IMR-90 (cell line): ENCODE data around the gene EPGN. TPM values are rescaled to one million over a fixed set of nuclear protein-coding genes. Genes with fewer than 3 reads are reported as not detected.

Experiments used
- ATAC-seq: fragments of 200-7000 bp; cut with Tn5 transposase; 2 replicates; pipeline ENCODE4 v1.9.1; 2020; ENCODE audit warnings: low read depth, mild to moderate bottlenecking, moderate library complexity
- BruUV-seq: library from RNA; stranded (reverse); fragments of 400-500 nt; replicated peaks from 2 replicates; lab custom pipeline; 2021; lab: Mats Ljungman, UMichigan
- CTCF ChIA-PET: fragments of 300-600 bp; formaldehyde crosslinking; extraction: SDS; loops from one replicate; lab custom pipeline; 2021; ENCODE audit warnings: antibody characterized with exemption; lab: Yijun Ruan, JAX
- POLR2A ChIA-PET: fragments of 300-600 bp; sonication (Branson Sonifier 250); formaldehyde crosslinking; loops from one replicate; lab custom pipeline; 2022; ENCODE audit warnings: antibody characterized with exemption; ENCODE audit not compliant: unreplicated experiment; lab: Charles Lee
- DNase-seq: peaks from one replicate; pipeline ENCODE4 v3.0.0; 2013
- H2AFZ ChIP-seq: replicated peaks from 2 replicates; pipeline ENCODE3; 2013; ENCODE audit warnings: low read length, mild to moderate bottlenecking; ENCODE audit not compliant: poor library complexity
- H2AK5ac ChIP-seq: 2 replicates; pipeline ENCODE4 v1.6.1; 2013; ENCODE audit warnings: low read depth, low read length, inconsistent platforms
- H2AK9ac ChIP-seq: replicated peaks from 2 replicates; pipeline ENCODE3; 2013; ENCODE audit warnings: mild to moderate bottlenecking, low read depth, low read length, moderate library complexity; ENCODE audit not compliant: poor library complexity
- H2BK120ac ChIP-seq: 2 replicates; pipeline ENCODE4 v1.6.1; 2013; ENCODE audit warnings: low read depth, low read length, inconsistent platforms
- H2BK15ac ChIP-seq: 3 replicates; pipeline ENCODE4 v1.6.1; 2013; ENCODE audit warnings: low read depth, low read length, inconsistent platforms
- H2BK20ac ChIP-seq: 2 replicates; pipeline ENCODE4 v1.6.1; 2013; ENCODE audit warnings: low read depth, mild to moderate bottlenecking, inconsistent platforms, low read length, moderate library complexity
- H2BK5ac ChIP-seq: 2 replicates; pipeline ENCODE4 v1.6.1; 2013; ENCODE audit warnings: mild to moderate bottlenecking, low read depth, low read length, inconsistent platforms; ENCODE audit not compliant: poor library complexity, severe bottlenecking
- H3K14ac ChIP-seq: replicated peaks from 2 replicates; pipeline ENCODE4 v1.6.1; 2013; ENCODE audit warnings: low read depth, low read length, inconsistent platforms
- H3K18ac ChIP-seq: 2 replicates; pipeline ENCODE4 v1.6.1; 2013; ENCODE audit warnings: low read depth, low read length, control low read depth
- H3K23ac ChIP-seq: 2 replicates; pipeline ENCODE4 v1.6.1; 2013; ENCODE audit warnings: low read depth, low read length, inconsistent platforms
- H3K27ac ChIP-seq: 2 replicates; pipeline ENCODE4 v1.5.1; 2013; ENCODE audit warnings: mild to moderate bottlenecking, control low read depth, low read length; ENCODE audit not compliant: insufficient read depth
- H3K27me3 ChIP-seq: 2 replicates; pipeline ENCODE4 v1.6.1; 2013; ENCODE audit warnings: low read length; ENCODE audit not compliant: control insufficient read depth, insufficient read depth
- H3K36me3 ChIP-seq: 2 replicates; pipeline ENCODE4 v1.6.1; 2013; ENCODE audit warnings: low read length, mixed read lengths; ENCODE audit not compliant: control insufficient read depth, insufficient read depth
- H3K4ac ChIP-seq: 2 replicates; pipeline ENCODE4 v1.6.1; 2013; ENCODE audit warnings: low read depth, low read length, inconsistent platforms
- H3K4me1 ChIP-seq: 2 replicates; pipeline ENCODE4 v1.6.1; 2013; ENCODE audit warnings: low read length, mixed read lengths; ENCODE audit not compliant: control insufficient read depth, insufficient read depth
- H3K4me2 ChIP-seq: 2 replicates; pipeline ENCODE4 v1.6.1; 2013; ENCODE audit warnings: low read depth, mild to moderate bottlenecking, control low read depth, low read length, moderate library complexity
- H3K4me3 ChIP-seq: 2 replicates; pipeline ENCODE4 v1.5.1; 2013; ENCODE audit warnings: low read depth, mild to moderate bottlenecking, control low read depth, low read length, moderate library complexity; ENCODE audit not compliant: insufficient read depth
- H3K56ac ChIP-seq: 2 replicates; pipeline ENCODE4 v1.6.1; 2013; ENCODE audit warnings: low read length, inconsistent platforms; ENCODE audit not compliant: insufficient read depth; ENCODE audit errors: extremely low read depth
- H3K79me1 ChIP-seq, 2 experiments: 2 replicates each; pipeline ENCODE4 v1.6.1; 2013; ENCODE audit warnings: low read length in 2 of 2, inconsistent platforms in 1 of 2, low read depth in 1 of 2
- H3K9ac ChIP-seq: 2 replicates; pipeline ENCODE4 v1.6.1; 2013; ENCODE audit warnings: low read depth, low read length, control low read depth
- H3K9me1 ChIP-seq: 2 replicates; pipeline ENCODE4 v1.6.1; 2013; ENCODE audit warnings: low read length, inconsistent platforms; ENCODE audit not compliant: insufficient read depth
- H3K9me3 ChIP-seq: 2 replicates; pipeline ENCODE4 v1.6.1; 2013; ENCODE audit warnings: low read length; ENCODE audit not compliant: control insufficient read depth, insufficient read depth
- H4K20me1 ChIP-seq: 2 replicates; pipeline ENCODE4 v1.6.1; 2013; ENCODE audit warnings: low read length, inconsistent platforms; ENCODE audit not compliant: insufficient read depth
- H4K5ac ChIP-seq: 2 replicates; pipeline ENCODE4 v1.6.1; 2013; ENCODE audit warnings: mild to moderate bottlenecking, low read depth, low read length, control low read depth
- H4K8ac ChIP-seq, 2 experiments: 2 replicates each; pipeline ENCODE4 v1.6.1; 2013; ENCODE audit warnings: low read depth in 2 of 2, low read length in 2 of 2, control low read depth in 1 of 2, inconsistent platforms in 1 of 2
- H4K91ac ChIP-seq: 2 replicates; pipeline ENCODE4 v1.6.1; 2013; ENCODE audit warnings: low read depth, low read length, inconsistent platforms; ENCODE audit not compliant: insufficient read depth
- CTCF ChIP-seq: conservative IDR thresholded peaks from 2 replicates; pipeline ENCODE4 v1.5.1; 2012; ENCODE audit warnings: mild to moderate bottlenecking, low read depth, low read length, improper control_type of control experiment
- FOS ChIP-seq: fragments of 150-350 bp; IDR thresholded peaks from 2 replicates; pipeline ENCODE4 v1.6.1; 2016; ENCODE audit warnings: low read depth, low read length
- MAZ ChIP-seq: IDR thresholded peaks from 2 replicates; pipeline ENCODE4 v1.6.1; 2012; ENCODE audit warnings: low read depth, mild to moderate bottlenecking, low read length, improper control_type of control experiment, moderate library complexity, borderline replicate concordance
- SMC3 ChIP-seq: fragments of 150-350 bp; IDR thresholded peaks from 2 replicates; pipeline ENCODE4 v1.6.1; 2016; ENCODE audit warnings: low read depth, mild to moderate bottlenecking, antibody characterized with exemption, low read length, moderate library complexity
- WGBS, 2 experiments: methylation state at CpG; one replicate each; pipeline versions ENCODE4 v1.1.5 to v1.1.7; 2013; ENCODE audit warnings: missing lambda C conversion rate in 2 of 2; ENCODE audit not compliant: insufficient read length in 1 of 2; ENCODE audit errors: extremely low coverage in 2 of 2; 5-methylcytosine and 5-hydroxymethylcytosine counted together
- dilution Hi-C: fragments of 300-500 bp; cut with HindIII; formaldehyde crosslinking; loops from one replicate; pipeline ENCODE4 v1.14.3; 2018; ENCODE audit warnings: low sequenced_read_pairs; ENCODE audit not compliant: unreplicated experiment
- in situ Hi-C: fragments of 300-500 bp; cut with MboI; formaldehyde crosslinking; loops from 3 replicates; pipeline ENCODE4 v1.14.3; 2019; ENCODE audit warnings: low sequenced_read_pairs, inconsistent platforms, mixed read lengths
- intact Hi-C: fragments of 100-400 bp; cut with micrococcal nuclease; formaldehyde crosslinking; loops from 2 replicates; pipeline ENCODE4 v1.10.0; 2022
- polyA plus RNA-seq, 3 experiments: library from polyadenylated mRNA; depleted of rRNA; stranded (reverse); fragments of >200 nt; gene quantifications; 2 replicates each; pipeline ENCODE4 v1.2.3, GENCODE V29; 2012; ENCODE audit warnings: low replicate concordance in 1 of 3
- total RNA-seq: library from RNA; depleted of rRNA; stranded (reverse); fragments of >200 nt; gene quantifications from 2 replicates; pipeline ENCODE4 v1.2.3, GENCODE V29; 2012

The EPGN gene
- total and polyA plus RNA-seq, 2 of the 4 experiments (the other 2 are of a cell fraction) = 0.18 TPM; not detected in 1

- no peak overlapping the region for H4K91ac ChIP-seq
- ATAC-seq (no peak), DNase-seq (no peak)
- TF ChIP-seq MAZ = no peak
- TF ChIP-seq CTCF = no peak
- TF ChIP-seq SMC3 = no peak
- TF ChIP-seq FOS = no peak
- no peak overlapping the region for H3K23ac ChIP-seq
- BruUV-seq = no TSS peak
- no peak overlapping the region for H2BK5ac ChIP-seq
- no peak overlapping the region for H2BK15ac ChIP-seq
- H3K18ac ChIP-seq = no peak overlapping the region
- no peaks in the 10 kb centered on the region for H3K79me1 ChIP-seq
- H3K27ac ChIP-seq = no peak overlapping the region
- H3K9me3 ChIP-seq = no peaks in the 10 kb centered on the region
- in situ Hi-C loops = loop anchor here (25.0 kb wide), 1 partner anchor 643 kb away; no protein-coding TSS in a partner anchor
- no peak overlapping the region for H3K4me3 ChIP-seq
- no peaks in the 10 kb centered on the region for H3K4me1 ChIP-seq
- H4K8ac ChIP-seq = no peak overlapping the region
- H3K27me3 ChIP-seq = no peaks in the 10 kb centered on the region
- H3K9ac ChIP-seq = no peak overlapping the region
- no peak overlapping the region for H4K5ac ChIP-seq
- no peak overlapping the region for H3K4ac ChIP-seq
- dilution Hi-C loops = no loop called here
- no peak overlapping the region for H3K4me2 ChIP-seq
- no peak overlapping the region for H2AFZ ChIP-seq
- H2AK5ac ChIP-seq = no peak overlapping the region
- H3K9me1 ChIP-seq = no peaks in the 10 kb centered on the region
- ChIA-PET CTCF (no interaction called here), POLR2A (no interaction called here)
- intact Hi-C loops = no loop called here
- no peak overlapping the region for H2BK120ac ChIP-seq
- no peak overlapping the region for H3K56ac ChIP-seq
- no peaks in the 10 kb centered on the region for H3K36me3 ChIP-seq
- H4K20me1 ChIP-seq = no peaks in the 10 kb centered on the region
- 88% methylated on average over 1 of the region's 1 CpG; no CpG with 5 or more reads in 1 of the 2 experiments for WGBS, 2 experiments
- H2AK9ac ChIP-seq = no peak overlapping the region
- no peak overlapping the region for H3K14ac ChIP-seq
- no peak overlapping the region for H2BK20ac ChIP-seq
These were observed 3.3 kb upstream of the EPGN start for GRCh38 chr4:74305000-74305399.
